HFFc6 (cell line): ENCODE data around the gene NPAP1. TPM values are rescaled to one million over a fixed set of nuclear protein-coding genes. Genes with fewer than 3 reads are reported as not detected.
"Not testable (repeated sequence)": the region's sequence is repeated elsewhere in the genome, so short reads cannot be mapped to it uniquely, and the experiment has no call there.

Source experiments
- DNase-seq: peaks from one replicate; pipeline ENCODE4 v3.0.0-alpha.2; 2018
- H3K27ac Mint-ChIP-seq: 2 replicates; pipeline ENCODE4 v1.8.0; 2020; ENCODE audit warnings: mild to moderate bottlenecking, mixed read lengths
- H3K27me3 Mint-ChIP-seq: 2 replicates; pipeline ENCODE4 v1.8.0; 2021; ENCODE audit warnings: mild to moderate bottlenecking, moderate library complexity, mixed read lengths; ENCODE audit not compliant: insufficient read depth
- H3K36me3 Mint-ChIP-seq: 2 replicates; pipeline ENCODE4 v1.8.0; 2021; ENCODE audit warnings: low read depth, mixed read lengths
- H3K4me1 Mint-ChIP-seq: 2 replicates; pipeline ENCODE4 v1.8.0; 2020; ENCODE audit warnings: low read depth, mixed read lengths
- H3K4me3 Mint-ChIP-seq: 2 replicates; pipeline ENCODE4 v1.8.0; 2020; ENCODE audit warnings: mild to moderate bottlenecking, moderate library complexity, mixed read lengths
- H3K9me3 Mint-ChIP-seq: 2 replicates; pipeline ENCODE4 v1.8.0; 2020; ENCODE audit warnings: mild to moderate bottlenecking, mixed read lengths
- CTCF ChIP-seq: fragments of 200-600 bp; sonication (generic); IDR thresholded peaks from 2 replicates; pipeline ENCODE4 v1.5.0; 2021; ENCODE audit warnings: antibody characterized with exemption, mild to moderate bottlenecking
- total RNA-seq, 6 experiments: library from RNA; stranded (reverse); fragmentation: NEBNext Ultra II Directional; extraction: Animal tissue kit (Norgen Biotek cat#: 25700); gene quantifications; 2 replicates in 1 of 6; 3 replicates in 5 of 6; pipeline ENCODE4 v1.2.3, GENCODE V29; 2021

Gene NPAP1
- total RNA-seq, 6 experiments from 2014 or later: not detected

- peaks cover 50% of the 10 kb centered on the region for H3K9me3 Mint-ChIP-seq
- no peaks in the 10 kb centered on the region for H3K27me3 Mint-ChIP-seq
- H3K4me3 Mint-ChIP-seq: no peak overlapping the region
- no peaks in the 10 kb centered on the region for H3K4me1 Mint-ChIP-seq
- no peak overlapping the region for H3K27ac Mint-ChIP-seq
- TF ChIP-seq CTCF: no peak
- no peak for DNase-seq
- H3K36me3 Mint-ChIP-seq: peaks cover 5% of the 10 kb centered on the region; the same call in 1 of the 2 replicates
These were observed 16.0 kb upstream of the NPAP1 start for GRCh38 chr15:24659622-24660021.

GRCh38 chr15:24662991-24663390 is 12.6 kb upstream of the NPAP1 start:
- no peak overlapping the region for H3K27ac Mint-ChIP-seq
- DNase-seq: no peak
- H3K27me3 Mint-ChIP-seq: no peaks in the 10 kb centered on the region
- H3K9me3 Mint-ChIP-seq: peaks cover 53% of the 10 kb centered on the region
- no peak for TF ChIP-seq CTCF
- no peaks in the 10 kb centered on the region for H3K36me3 Mint-ChIP-seq
- H3K4me1 Mint-ChIP-seq: no peaks in the 10 kb centered on the region
- H3K4me3 Mint-ChIP-seq: no peak overlapping the region

- peaks cover 1% of the 10 kb centered on the region; the same call in 1 of the 2 replicates for H3K27me3 Mint-ChIP-seq
- no peak overlapping the region for H3K4me3 Mint-ChIP-seq
- H3K9me3 Mint-ChIP-seq: peaks cover 60% of the 10 kb centered on the region
- H3K36me3 Mint-ChIP-seq: peaks cover 13% of the 10 kb centered on the region
- H3K27ac Mint-ChIP-seq: no peak overlapping the region
- no peaks in the 10 kb centered on the region for H3K4me1 Mint-ChIP-seq
- DNase-seq: no peak
- no peak for TF ChIP-seq CTCF
These were observed 856 bp downstream of the NPAP1 start for GRCh38 chr15:24676431-24676830.

- H3K27ac Mint-ChIP-seq: no peak overlapping the region
- peaks cover 1% of the 10 kb centered on the region; the same call in 1 of the 2 replicates for H3K27me3 Mint-ChIP-seq
- DNase-seq: no peak
- H3K4me3 Mint-ChIP-seq: no peak overlapping the region
- H3K4me1 Mint-ChIP-seq: no peaks in the 10 kb centered on the region
- peaks cover 13% of the 10 kb centered on the region for H3K36me3 Mint-ChIP-seq
- no peak for TF ChIP-seq CTCF
- H3K9me3 Mint-ChIP-seq: peaks cover 55% of the 10 kb centered on the region
These were observed 2.9 kb downstream of the NPAP1 start for GRCh38 chr15:24678485-24678884.

- peaks cover 1% of the 10 kb centered on the region; the same call in 1 of the 2 replicates for H3K27me3 Mint-ChIP-seq
- no peak for TF ChIP-seq CTCF
- H3K27ac Mint-ChIP-seq: no peak overlapping the region
- H3K9me3 Mint-ChIP-seq: peaks cover 55% of the 10 kb centered on the region
- peaks cover 13% of the 10 kb centered on the region for H3K36me3 Mint-ChIP-seq
- no peaks in the 10 kb centered on the region for H3K4me1 Mint-ChIP-seq
- DNase-seq: no peak
- no peak overlapping the region for H3K4me3 Mint-ChIP-seq
These were observed 6.4 kb downstream of the NPAP1 start for GRCh38 chr15:24682002-24682401.

GRCh38 chr15:24682905-24683304 is 7.3 kb downstream of the NPAP1 start:
- H3K27me3 Mint-ChIP-seq, H3K4me3 Mint-ChIP-seq, H3K27ac Mint-ChIP-seq, H3K4me1 Mint-ChIP-seq, H3K36me3 Mint-ChIP-seq, DNase-seq: not testable (repeated sequence)
- H3K9me3 Mint-ChIP-seq: peaks cover 46% of the 10 kb centered on the region
